Stimulated activated CD8-positive, alpha-beta memory T cell treated with anti-CD3 and anti-CD28 coated beads, Interleukin-7, amount 100 ng/mL, for 24 hours (primary cell): ENCODE data around the gene CAMSAP1.
"Not testable (repeated sequence)": the region's sequence is repeated elsewhere in the genome, so short reads cannot be mapped to it uniquely, and the experiment has no call there.

Experiments used
- DNase-seq: peaks from one replicate; pipeline ENCODE4 v3.0.0-alpha.2; 2020; ENCODE audit warnings: low read depth

CAMSAP1 gene

DNA sequence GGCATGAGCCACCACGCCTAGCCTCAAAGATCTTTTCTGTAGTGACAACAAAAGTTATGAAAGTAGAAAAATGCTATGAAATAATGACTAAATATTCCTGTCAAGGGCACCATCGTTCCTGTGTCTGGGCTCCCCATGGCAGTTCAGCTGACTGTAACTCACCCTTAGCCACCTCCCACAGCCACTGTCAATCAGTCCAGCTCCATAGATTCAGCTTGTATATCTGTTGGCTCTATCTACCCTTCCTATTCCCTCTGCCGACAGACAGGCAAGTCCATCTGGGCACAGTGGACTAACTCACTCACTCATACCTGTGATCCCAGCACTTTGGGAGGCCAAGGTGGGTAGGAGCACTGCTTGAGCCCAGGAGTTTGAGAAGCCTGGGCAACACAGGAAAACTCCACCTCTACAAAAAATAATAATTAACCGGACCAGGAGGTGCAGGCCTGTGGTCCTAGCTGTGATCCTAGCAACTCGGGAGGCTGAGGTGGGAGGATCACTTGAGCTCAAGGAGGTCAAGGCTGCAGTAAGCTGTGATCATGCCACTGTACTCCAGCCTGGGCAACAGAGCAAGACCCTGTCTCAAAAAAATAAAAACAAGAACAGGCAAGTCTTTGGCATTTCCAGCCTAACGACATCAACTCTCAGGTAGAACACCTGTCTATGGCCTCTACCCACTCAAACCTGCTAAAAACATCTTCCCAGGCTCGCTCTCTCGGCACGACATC, 6.2 kb downstream of the CAMSAP1 start:
- no peak for DNase-seq

DNA sequence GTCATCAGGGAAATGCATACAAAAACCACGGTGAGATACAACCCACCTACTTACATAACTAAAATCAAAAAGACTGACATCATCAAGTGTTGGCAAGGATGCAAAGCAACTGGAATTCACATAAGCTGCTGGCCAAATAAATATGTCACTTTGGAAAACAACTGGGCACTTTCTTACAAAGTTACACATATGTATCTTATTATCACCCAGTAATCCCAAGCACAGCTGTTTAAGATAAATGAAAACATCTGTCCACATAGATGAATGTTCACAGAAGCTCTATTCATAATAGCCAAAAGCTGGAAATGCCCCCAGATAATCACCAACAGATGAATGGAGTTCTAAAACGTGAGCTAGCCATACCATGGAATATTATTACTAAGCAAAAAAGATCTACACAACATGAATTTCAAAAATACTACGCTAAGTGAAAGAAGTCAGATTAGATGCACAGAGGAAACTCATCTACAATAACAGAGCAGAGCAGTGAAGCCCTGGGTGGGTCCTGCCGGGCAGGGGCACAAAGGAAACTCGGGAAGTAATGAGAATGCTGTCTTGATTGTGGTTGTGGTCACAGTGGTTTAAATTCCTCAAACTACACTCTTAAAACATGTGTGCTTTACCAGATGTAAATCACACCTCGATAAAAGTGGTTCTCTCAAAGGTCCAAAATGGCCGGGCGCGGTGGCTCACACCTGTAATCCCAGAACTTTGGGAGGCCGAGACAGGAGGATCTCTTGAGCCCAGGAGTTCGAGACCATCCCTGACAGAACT, 8.5 kb downstream of the CAMSAP1 start:
- no peak for DNase-seq

DNA sequence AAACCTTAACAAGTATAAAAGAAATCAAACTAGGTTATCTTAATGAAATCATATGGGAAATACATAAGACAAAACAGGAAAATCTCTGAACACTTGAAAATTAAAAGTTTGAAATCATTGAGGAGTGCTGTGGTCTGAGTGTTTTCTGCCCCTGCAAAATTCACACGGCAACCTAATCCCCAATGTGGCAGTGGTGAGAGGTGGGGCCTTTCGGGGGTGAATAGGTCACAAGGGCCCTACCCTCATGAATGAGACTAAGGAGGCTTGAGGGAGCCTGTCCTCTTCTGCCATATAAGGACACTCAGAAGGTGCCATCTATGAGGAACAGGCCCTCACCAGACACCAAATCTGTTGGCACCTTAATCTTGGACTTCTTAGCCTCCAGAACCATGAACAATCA, 10.7 kb downstream of the CAMSAP1 start:
- no peak for DNase-seq

DNA sequence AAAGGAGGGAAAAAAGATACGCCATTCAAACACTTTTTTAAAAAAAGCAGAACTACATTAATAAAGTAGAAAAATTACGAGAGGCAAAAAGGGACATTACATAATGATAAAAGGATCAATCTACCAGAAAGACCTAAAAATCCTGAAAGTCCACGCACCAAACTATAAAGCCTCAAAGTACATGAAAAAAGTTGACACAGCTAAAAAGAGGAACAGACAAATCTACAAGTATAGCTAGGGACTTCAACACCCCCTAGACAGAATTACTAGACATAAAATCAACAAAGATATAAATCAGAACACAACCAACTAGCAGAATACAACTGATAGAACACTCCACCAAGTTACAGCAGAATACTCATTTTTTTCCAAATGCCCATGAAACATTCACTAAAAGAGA, 11.1 kb downstream of the CAMSAP1 start:
- DNase-seq, result no peak

DNA sequence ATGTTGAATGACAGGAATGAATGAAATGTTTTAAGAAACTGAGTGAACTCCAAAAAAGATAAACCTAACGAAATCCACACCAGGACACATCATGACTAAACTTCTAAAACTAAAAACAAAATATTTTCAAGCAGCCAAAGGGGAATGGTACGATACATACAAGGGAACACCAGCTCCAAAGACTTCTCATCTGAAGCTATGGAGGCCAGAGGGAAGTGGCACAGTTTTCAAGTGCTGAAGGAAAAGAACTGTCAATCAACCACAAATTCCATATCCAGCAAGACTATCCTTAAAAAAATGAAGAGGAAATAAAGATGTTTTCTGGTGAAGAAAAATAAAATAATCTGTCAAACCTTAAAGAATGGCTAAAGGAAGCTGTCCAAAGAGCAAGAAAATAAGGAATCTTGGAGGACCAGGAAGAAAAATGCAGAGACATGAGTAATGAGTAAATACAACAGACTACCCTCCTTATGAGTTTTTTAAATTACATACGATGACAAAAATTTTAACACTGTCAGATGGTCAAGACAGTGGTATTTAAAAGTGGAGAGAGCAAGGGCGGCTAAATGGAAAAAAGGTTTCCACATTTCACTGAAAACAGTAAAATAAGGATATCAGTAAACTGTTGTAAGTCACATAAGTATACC, 12.0 kb downstream of the CAMSAP1 start:
- DNase-seq, result no peak

DNA sequence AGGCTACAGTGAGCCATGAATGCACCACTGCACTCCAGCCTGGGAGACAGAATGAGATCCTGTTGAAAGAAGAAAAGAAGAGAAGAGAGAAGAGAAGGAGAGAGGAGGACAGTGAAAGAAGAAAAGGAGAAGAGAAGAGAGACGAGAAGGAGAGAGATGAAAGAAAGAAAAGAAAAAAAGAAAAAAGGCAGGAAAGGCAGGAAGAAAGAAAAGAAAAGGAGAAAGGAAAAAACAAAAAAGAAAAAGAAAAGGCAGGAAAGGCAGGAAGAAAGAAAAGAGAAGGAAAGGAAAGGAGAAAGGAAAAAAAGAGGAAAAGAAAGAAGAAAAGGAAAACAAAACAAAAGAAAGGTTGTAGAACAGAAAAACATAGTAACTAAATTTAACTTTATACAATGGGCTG, 14.2 kb downstream of the CAMSAP1 start:
- DNase-seq, result no peak

DNA sequence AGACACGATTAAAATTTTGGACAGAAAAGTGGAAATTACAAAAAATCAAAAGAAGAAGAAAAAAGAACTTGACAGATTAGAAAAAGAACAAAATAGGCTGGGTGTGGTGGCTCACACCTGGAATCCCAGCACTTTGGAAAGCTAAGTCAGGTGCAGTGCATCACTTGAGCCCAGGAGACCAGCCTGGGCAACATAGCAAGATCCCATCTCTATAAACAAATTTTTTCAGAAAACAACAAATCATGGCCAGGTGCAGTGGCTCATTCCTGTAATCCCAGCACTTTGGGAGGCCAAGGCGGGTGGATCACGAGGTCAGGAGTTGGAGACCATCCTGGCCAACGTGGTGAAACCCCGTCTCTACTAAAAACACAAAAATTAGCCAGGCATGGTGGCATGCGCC, 15.0 kb downstream of the CAMSAP1 start:
- DNase-seq, result not testable (repeated sequence)

DNA sequence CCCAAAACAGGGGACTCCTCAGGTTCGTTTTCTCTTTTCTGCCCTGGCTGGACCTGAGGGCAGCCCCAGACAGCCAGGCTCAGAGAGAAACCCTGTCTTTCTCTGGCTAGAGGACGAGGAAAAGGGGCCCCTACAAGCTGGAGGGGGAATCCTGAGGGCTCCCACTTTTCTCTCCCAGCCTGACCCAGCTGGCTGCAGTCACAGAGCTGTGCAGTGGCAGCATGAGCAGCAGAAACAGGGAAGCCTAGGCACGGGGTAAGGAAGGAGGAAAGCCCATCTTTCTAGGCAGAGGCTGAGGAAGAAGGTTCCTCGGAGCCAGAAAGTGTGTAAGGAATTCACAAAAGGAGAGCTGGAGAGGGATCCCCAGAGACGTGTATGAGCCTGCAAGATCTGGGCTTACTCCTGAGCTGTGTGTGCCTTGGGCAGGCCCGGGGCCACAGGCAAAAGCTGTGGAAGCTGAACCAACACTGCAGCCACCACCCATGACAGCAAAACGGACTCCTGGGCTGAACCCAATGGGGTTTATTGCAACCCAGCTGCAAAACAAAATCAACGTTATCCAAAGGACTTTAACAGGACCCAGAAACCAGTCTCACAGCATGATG, 16.2 kb downstream of the CAMSAP1 start:
- DNase-seq, result no peak

DNA sequence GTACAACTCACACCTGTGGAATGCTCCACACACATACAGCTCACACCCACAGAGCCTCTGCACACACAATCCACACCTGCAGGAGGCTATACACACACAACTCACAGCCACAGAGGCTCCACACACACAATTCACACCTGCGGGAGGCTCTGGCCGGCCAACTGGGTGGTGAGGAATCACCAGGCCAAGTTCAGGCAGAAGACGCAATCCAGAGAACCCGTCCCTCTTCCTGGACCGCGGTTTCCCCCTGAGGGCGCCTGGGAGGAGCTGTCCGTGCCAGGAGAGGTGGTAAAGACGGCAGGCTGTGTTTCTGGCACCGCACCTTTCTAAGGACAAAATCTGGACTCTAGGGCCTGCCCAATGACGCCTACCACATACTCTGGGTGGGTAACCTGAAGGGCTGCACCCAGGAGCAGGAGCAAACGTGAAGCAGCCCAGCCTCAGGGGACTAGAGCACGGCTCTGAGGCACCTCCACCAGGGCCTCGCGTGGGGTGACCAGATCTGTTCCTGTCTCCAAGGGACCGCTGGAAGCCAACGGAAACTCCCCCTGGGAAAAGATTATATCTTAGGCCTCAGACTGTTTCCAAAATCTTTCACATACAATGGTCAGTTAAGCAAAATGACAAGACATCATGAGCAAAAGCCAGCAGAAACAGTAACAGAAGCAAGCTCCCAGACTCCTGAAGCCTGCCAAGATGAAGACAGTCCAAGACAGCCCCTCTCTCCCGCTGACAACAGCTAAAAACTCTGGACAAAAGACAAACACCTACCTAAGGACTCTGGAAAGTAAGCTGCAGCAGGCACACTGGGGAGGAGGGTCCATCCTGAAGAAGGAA, 16.9 kb downstream of the CAMSAP1 start:
- no peak for DNase-seq

DNA sequence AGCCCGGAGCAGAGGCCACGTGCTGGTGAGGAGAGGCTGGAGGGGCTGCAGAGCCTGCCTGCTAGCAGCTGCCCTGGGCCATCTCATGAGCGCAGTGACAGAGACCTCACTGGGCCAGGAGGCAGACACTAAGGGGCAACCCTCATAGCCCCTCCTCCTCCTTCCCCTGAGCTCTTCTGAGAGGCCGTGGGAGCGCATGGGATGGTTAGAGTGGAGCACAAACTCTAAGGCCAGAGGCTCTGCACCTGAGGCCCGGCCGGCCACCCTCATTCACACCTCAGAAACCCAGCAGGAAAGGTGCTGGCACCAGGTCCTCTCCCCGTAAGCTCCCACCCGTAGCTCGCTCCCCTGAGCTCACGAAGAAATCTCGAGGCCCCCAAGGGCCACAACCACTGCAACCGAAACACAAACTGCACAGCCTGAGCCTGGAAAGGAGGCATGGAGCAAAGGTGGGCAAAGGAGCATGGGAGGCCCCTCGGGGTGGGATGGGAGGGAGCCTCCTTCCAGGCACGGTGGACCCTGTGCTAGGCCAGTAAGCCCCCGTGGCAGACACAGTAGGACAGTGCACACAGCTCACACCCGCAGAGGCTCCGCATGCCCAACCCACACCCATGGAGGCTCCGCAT, 17.7 kb downstream of the CAMSAP1 start:
- DNase-seq, result no peak

DNA sequence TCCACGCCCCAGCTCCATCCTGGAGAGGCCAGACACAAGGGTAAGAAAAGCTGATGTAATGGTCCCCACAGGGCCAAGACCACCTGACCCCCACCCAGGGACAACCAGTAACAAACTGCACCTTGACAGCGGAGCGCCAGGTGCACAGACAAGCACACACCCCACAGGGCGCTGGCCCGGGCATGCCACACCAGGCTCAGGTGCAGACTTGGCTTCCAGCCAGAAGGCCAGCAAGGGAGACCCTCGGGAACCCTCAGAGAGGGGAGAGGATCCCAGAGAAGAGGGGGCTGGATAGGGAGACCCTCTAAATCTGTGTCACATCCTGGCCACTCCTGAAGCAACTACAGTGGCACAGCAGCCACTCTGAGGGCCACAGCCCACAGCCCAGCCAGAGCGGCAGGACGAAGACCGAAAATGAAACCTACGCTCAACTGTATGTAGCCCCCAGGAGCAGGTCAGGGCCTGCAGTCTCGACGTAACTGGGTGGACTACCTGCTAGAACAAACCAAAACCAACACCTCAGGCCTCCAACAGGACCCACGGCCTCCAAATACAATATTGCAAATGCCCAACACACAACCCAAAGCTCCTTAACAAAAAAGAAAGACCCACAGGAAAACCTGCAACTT, 18.5 kb downstream of the CAMSAP1 start:
- no peak for DNase-seq

DNA sequence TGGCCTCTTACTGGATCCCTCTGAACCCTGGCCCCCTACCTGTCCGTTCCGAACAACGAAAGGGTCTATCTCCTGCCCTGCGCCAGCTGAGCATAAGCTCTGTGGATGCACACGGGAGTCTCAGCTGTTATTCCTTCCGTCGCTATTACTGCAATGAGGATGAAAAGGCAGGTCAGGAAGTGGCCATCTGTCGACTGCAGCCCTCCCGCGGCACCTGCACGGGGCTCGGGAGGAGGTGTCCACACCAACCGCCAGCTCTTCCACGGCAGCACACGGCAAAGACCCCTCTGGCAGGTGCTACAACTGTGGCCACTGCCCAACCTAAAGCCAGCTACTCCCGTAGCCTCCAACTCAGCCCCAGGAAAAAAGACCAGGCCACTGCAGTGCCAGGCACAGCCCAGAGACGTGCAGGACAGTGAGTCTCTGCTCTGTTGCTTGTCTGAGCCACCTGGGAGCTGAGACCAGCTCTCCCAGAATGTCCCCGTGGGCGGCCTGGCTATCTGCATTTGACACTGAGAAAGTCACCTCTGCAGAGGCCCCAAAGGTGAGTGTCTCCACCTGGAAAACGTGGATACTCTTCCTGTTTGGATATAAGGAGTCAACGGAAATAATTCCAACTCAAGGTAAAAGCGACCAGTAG, 19.1 kb downstream of the CAMSAP1 start:
- no peak for DNase-seq

DNA sequence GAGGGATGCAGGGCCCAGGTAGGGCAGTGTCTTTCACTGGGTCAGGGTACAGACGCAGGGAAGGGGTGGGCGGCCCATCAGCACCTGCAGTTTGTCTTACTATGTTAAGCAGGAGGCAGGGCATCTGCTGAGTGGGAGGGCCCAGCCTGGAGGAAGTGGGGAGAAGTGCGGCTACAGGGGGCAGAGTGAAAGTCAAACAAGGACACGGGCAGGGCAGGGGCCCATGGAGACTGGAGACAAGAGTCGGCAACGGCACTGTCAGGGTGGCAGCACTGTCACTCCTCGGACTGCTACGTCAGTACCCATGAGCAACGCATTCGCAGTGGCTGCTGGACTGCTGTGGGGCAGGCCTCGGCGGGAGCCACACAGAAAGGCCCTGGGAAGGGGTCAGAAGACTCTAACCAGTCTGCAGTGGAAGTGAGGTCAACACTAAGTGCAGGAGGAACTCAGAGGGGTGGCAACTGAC, 19.7 kb downstream of the CAMSAP1 start:
- DNase-seq, result no peak

DNA sequence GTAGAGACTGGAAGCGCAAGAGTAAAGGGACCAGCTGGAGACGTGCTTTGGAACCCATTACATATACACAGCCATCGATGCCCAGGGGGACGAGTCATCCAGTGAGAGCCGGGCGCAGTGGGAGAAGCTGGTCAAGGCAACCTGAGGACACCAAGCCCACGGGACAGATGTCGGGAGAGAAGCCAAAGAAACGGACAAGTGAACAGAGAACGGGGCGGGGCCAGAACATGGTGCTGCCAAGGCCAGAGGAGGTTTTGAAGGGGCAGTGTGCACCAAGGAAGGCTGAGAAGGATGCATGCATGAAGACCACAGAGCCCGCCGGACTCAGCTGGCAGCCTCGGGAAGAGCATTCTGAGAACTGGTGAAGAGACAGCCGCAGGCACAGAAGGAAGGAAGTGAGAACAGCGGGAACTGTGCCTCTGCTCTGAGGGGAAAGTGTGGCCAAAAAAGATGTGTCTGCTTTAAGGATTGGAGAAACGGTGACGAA, 20.3 kb downstream of the CAMSAP1 start:
- no peak for DNase-seq

DNA sequence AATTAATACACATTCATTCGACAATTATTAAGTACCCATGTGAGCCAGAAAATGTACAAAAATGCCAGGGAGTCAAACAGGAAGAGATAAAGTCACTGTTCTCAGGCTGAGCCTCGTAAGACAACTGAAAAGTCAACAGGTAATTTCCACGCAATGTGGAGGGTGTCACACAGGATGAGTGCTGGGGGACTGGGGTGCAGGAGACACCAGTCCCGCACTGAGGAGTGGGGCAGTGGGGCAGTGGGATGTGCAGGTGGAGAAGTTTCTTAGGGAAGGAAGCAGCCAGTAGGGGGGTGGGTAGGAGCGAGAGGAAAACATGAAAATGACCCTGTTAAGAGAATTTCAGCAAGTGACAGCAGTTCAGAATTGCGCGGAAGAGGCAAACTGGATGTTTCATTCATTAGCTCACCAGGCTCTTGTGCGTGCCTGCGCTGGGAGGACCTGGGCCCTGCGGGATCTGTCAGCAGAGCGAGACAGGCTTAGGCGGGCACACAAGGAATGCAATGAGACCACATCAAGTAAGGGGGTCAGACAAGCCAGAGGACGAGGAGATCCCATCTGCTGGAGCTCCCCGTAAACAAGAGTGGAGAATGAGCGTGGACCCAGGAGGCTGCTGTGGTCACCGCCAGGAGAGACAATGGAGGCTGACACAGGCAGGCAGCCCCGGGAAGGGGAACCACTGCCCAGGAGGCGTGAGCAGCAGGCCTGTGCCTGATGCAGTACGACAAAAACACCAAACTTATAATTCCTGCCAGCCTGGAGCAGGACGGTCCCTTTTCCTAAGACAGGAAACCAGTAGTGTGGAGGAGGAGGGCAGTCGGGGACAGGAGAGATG, 21.0 kb downstream of the CAMSAP1 start:
- DNase-seq, result no peak

DNA sequence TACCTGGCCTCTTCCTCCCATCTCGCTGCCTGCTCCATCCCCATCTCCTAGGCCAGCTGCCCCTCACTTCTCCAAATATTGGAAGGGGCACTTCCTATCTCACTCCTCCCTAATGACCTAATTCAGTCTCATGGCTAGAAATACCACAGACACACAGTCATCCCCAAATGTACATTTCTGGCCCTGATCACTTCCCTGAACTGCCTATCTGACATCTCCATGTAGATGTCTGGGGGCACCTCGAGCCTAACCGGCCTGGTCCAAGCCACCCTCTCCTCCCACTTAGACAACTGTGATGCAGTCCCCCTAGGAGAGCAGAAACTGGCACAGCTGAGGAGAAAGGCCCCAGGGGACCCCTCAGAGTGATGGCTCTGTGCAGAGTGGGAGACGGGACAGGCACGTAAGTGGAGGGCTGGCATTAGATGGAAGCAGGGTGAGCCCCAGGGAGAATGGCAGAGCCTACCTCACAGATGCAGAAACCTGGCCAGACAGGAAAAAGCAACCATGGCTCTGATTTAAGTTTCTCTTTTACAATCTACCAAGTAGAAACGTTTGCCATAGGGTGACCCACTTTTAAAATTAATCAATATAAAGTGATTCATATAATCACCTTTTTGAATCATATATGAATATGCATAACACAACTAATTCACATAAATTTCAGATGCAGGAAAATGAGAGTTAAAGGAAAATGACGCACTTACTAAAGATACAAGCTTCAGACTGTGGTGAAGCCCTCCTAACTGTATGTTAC, 22.1 kb downstream of the CAMSAP1 start:
- DNase-seq, result no peak

DNA sequence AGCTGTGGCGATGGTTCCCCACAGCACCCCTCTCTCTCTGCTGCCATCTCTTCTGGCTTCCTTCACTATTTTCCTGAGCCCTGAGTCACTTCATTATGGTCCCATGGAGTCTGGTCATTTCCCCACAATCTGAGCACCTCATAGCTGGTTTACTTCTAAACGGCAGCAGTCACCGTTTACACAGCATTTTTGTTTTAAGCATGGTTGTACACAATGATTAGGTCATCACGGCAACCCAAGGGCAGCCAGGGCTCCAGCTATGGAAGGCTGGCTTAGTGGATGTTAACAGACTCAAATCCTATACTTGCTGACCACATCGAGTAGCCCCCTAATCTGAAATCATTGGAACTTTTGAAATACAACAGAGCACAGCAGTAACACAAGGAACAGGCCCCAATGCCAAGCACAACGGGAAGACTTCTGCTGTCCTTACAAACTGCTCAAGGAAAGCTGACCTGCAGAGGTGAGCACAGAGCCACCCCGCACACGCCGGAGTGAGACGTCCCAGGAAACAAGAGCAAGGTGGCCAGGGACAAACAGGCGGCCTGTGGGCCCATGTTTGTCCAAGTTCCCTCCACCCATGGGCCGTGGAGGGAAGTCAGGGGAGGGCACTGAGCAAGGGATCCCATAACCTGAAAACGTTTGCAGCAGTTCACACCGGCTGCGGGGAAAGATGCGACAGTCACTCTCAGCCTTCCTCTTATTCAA, 22.9 kb downstream of the CAMSAP1 start:
- DNase-seq, result no peak
